IPS-15b (cell line): Measurements from ENCODE around the gene EIF2S3B.
A peak's percentile ranks its signal among the peaks of the same experiment; 100 is the strongest.
"Not testable (repeated sequence)": the region's sequence is repeated elsewhere in the genome, so short reads cannot be mapped to it uniquely, and the experiment has no call there.

Experiments
- H3K27me3 ChIP-seq: one replicate; pipeline ENCODE4 v1.6.1; 2013; ENCODE audit warnings: low read length; ENCODE audit not compliant: control insufficient read depth, insufficient read depth
- H3K36me3 ChIP-seq: one replicate; pipeline ENCODE4 v1.6.1; 2013; ENCODE audit warnings: low read length; ENCODE audit not compliant: control insufficient read depth, insufficient read depth
- H3K4me1 ChIP-seq: one replicate; pipeline ENCODE4 v1.6.1; 2013; ENCODE audit warnings: mild to moderate bottlenecking, low read length; ENCODE audit not compliant: control insufficient read depth, insufficient read depth
- H3K4me3 ChIP-seq: one replicate; pipeline ENCODE4 v1.5.1; 2013; ENCODE audit warnings: low read depth, low read length
- H3K9ac ChIP-seq: one replicate; pipeline ENCODE4 v1.6.1; 2013; ENCODE audit warnings: low read depth, mild to moderate bottlenecking, low read length
- H3K9me3 ChIP-seq: one replicate; pipeline ENCODE4 v1.6.1; 2013; ENCODE audit warnings: mild to moderate bottlenecking, low read length; ENCODE audit not compliant: control insufficient read depth, insufficient read depth

The EIF2S3B gene

GRCh38 chr12:10505620-10506019 lies at the start of gene EIF2S3B:
Gene EIF2S3B, plus strand, starts transcription at chr12:10505890. Its CDS starts 13 bp downstream, at chr12:10505903.
- no peaks in the 10 kb centered on the region for H3K4me1 ChIP-seq
- H3K27me3 ChIP-seq = no peaks in the 10 kb centered on the region
- no peaks in the 10 kb centered on the region for H3K36me3 ChIP-seq
- H3K4me3 ChIP-seq = no peak within 1 kb of the TSS
- H3K9ac ChIP-seq = no peak within 1 kb of the TSS
- no peaks in the 10 kb centered on the region for H3K9me3 ChIP-seq

GRCh38 chr12:10456856-10457255 lies 48.8 kb upstream of the EIF2S3B start:
- H3K4me1 ChIP-seq = peaks cover 5% of the 10 kb centered on the region
- no peaks in the 10 kb centered on the region for H3K9me3 ChIP-seq
- no peak overlapping the region for H3K9ac ChIP-seq
- H3K27me3 ChIP-seq = no peaks in the 10 kb centered on the region
- H3K4me3 ChIP-seq = no peak overlapping the region
- H3K36me3 ChIP-seq = no peaks in the 10 kb centered on the region

GRCh38 chr12:10457760-10458159 lies 47.9 kb upstream of the EIF2S3B start:
- peaks cover 5% of the 10 kb centered on the region for H3K4me1 ChIP-seq
- H3K9ac ChIP-seq = peak overlapping the region; percentile 24
- H3K4me3 ChIP-seq = peak overlapping the region; percentile 20
- no peaks in the 10 kb centered on the region for H3K36me3 ChIP-seq
- no peaks in the 10 kb centered on the region for H3K9me3 ChIP-seq
- H3K27me3 ChIP-seq = no peaks in the 10 kb centered on the region

- Histone ChIP-seq H3K4me1 (no peaks in the 10 kb centered on the region), H3K4me3 (no peak overlapping the region), H3K36me3 (no peaks in the 10 kb centered on the region), H3K9ac (no peak overlapping the region), H3K27me3 (no peaks in the 10 kb centered on the region), H3K9me3 (no peaks in the 10 kb centered on the region)
Measured at GRCh38 chr12:10466311-10466710, 39.4 kb upstream of the EIF2S3B start.

- no peak overlapping the region for H3K9ac ChIP-seq
- H3K27me3 ChIP-seq = no peaks in the 10 kb centered on the region
- H3K36me3 ChIP-seq = no peaks in the 10 kb centered on the region
- H3K9me3 ChIP-seq = no peaks in the 10 kb centered on the region
- H3K4me1 ChIP-seq = no peaks in the 10 kb centered on the region
- H3K4me3 ChIP-seq = no peak overlapping the region
Measured at GRCh38 chr12:10469701-10470100, 36.0 kb upstream of the EIF2S3B start.

GRCh38 chr12:10472808-10473207 lies 32.9 kb upstream of the EIF2S3B start:
- not testable (repeated sequence) for H3K9ac ChIP-seq, H3K4me1 ChIP-seq, H3K9me3 ChIP-seq, H3K36me3 ChIP-seq, H3K27me3 ChIP-seq, H3K4me3 ChIP-seq

GRCh38 chr12:10481901-10482300 lies 23.8 kb upstream of the EIF2S3B start:
- not testable (repeated sequence) for H3K4me3 ChIP-seq, H3K36me3 ChIP-seq, H3K27me3 ChIP-seq, H3K9ac ChIP-seq, H3K4me1 ChIP-seq, H3K9me3 ChIP-seq

GRCh38 chr12:10487328-10487727 lies 18.4 kb upstream of the EIF2S3B start:
- not testable (repeated sequence) for H3K9ac ChIP-seq, H3K4me1 ChIP-seq, H3K9me3 ChIP-seq, H3K27me3 ChIP-seq, H3K4me3 ChIP-seq, H3K36me3 ChIP-seq

- Histone ChIP-seq H3K27me3 (no peaks in the 10 kb centered on the region), H3K9ac (no peak overlapping the region), H3K9me3 (no peaks in the 10 kb centered on the region)
Measured at GRCh38 chr12:10491766-10492165, 13.9 kb upstream of the EIF2S3B start.

GRCh38 chr12:10497602-10498001 lies 8.1 kb upstream of the EIF2S3B start:
- no peaks in the 10 kb centered on the region for H3K36me3 ChIP-seq
- H3K9ac ChIP-seq = no peak overlapping the region
- H3K27me3 ChIP-seq = no peaks in the 10 kb centered on the region
- H3K4me3 ChIP-seq = no peak overlapping the region
- H3K4me1 ChIP-seq = no peaks in the 10 kb centered on the region
- H3K9me3 ChIP-seq = no peaks in the 10 kb centered on the region

More at GRCh38 chr12:10491766-10492165, 13.9 kb upstream of the EIF2S3B start:
- Histone ChIP-seq H3K4me1 (no peaks in the 10 kb centered on the region), H3K4me3 (no peak overlapping the region), H3K36me3 (no peaks in the 10 kb centered on the region)

- H3K36me3 ChIP-seq = no peaks in the 10 kb centered on the region
- no peaks in the 10 kb centered on the region for H3K27me3 ChIP-seq
- H3K4me1 ChIP-seq = no peaks in the 10 kb centered on the region
- no peak overlapping the region for H3K9ac ChIP-seq
- H3K9me3 ChIP-seq = no peaks in the 10 kb centered on the region
- no peak overlapping the region for H3K4me3 ChIP-seq
Measured at GRCh38 chr12:10498042-10498441, 7.6 kb upstream of the EIF2S3B start.

GRCh38 chr12:10501030-10501429 lies 4.7 kb upstream of the EIF2S3B start:
- Histone ChIP-seq H3K9ac (no peak overlapping the region), H3K9me3 (no peaks in the 10 kb centered on the region), H3K27me3 (no peaks in the 10 kb centered on the region), H3K4me1 (no peaks in the 10 kb centered on the region), H3K4me3 (no peak overlapping the region), H3K36me3 (no peaks in the 10 kb centered on the region)

GRCh38 chr12:10503460-10503859 lies 2.2 kb upstream of the EIF2S3B start:
- Histone ChIP-seq H3K36me3 (no peaks in the 10 kb centered on the region), H3K9ac (no peak overlapping the region), H3K27me3 (no peaks in the 10 kb centered on the region), H3K4me1 (no peaks in the 10 kb centered on the region), H3K4me3 (no peak overlapping the region), H3K9me3 (no peaks in the 10 kb centered on the region)
